ENCODE measurements around the gene ALKBH4.

The ALKBH4 gene

GRCh38 chr7:102412548-102412947, 52.1 kb downstream of the ALKBH4 start:
- Histone ChIP-seq H3K4me3 (ENCODE audit: low read depth in 1 of 2, low read length in 2 of 2) (no peak overlapping the region), H3K4me1 (ENCODE audit: insufficient read depth, low read length) (no peaks in the 10 kb centered on the region), H3K27me3 (ENCODE audit: insufficient read depth, low read length, poor library complexity) (no peaks in the 10 kb centered on the region), H3K9ac (ENCODE audit: low read depth, low read length) (no peak overlapping the region), H3K4me2 (ENCODE audit: insufficient read depth, low read length) (no peak overlapping the region), H3K27ac (ENCODE audit: low read length) (no peak overlapping the region), H2AFZ (ENCODE audit: low read depth, low read length) (no peak overlapping the region), H3K9me3 (ENCODE audit: insufficient read depth, low read length, severe bottlenecking) (no peaks in the 10 kb centered on the region), H3K36me3 (ENCODE audit: insufficient read depth, low read length) (peaks cover 94% of the 10 kb centered on the region), H3K79me2 (ENCODE audit: insufficient read depth, low read length) (peaks cover 14% of the 10 kb centered on the region; the same call in 1 of the 2 replicates), H4K20me1 (ENCODE audit: insufficient read depth, low read length) (peaks cover 6% of the 10 kb centered on the region; the same call in 1 of the 2 replicates)
- no peak for TF ChIP-seq EZH2 (IDR thresholded peaks at IDR 0.05; ENCODE audit: borderline replicate concordance, low read depth, low read length, severe bottlenecking)
- TF ChIP-seq, protein P1, sequence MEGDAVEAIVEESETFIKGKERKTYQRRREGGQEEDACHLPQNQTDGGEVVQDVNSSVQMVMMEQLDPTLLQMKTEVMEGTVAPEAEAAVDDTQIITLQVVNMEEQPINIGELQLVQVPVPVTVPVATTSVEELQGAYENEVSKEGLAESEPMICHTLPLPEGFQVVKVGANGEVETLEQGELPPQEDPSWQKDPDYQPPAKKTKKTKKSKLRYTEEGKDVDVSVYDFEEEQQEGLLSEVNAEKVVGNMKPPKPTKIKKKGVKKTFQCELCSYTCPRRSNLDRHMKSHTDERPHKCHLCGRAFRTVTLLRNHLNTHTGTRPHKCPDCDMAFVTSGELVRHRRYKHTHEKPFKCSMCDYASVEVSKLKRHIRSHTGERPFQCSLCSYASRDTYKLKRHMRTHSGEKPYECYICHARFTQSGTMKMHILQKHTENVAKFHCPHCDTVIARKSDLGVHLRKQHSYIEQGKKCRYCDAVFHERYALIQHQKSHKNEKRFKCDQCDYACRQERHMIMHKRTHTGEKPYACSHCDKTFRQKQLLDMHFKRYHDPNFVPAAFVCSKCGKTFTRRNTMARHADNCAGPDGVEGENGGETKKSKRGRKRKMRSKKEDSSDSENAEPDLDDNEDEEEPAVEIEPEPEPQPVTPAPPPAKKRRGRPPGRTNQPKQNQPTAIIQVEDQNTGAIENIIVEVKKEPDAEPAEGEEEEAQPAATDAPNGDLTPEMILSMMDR (IDR thresholded peaks at IDR 0.05; ENCODE audit: borderline replicate concordance, extremely low read depth, low read length, poor library complexity, severe bottlenecking) = peak; percentile 38
- DNase-seq (no peak), ATAC-seq (ENCODE audit: insufficient read depth, low read depth) (no peak)

- H3K79me2 ChIP-seq (ENCODE audit: insufficient read depth, low read length) = peaks cover 11% of the 10 kb centered on the region; the same call in 1 of the 2 replicates
These were observed 53.7 kb downstream of the ALKBH4 start for GRCh38 chr7:102410918-102411317.

DNA sequence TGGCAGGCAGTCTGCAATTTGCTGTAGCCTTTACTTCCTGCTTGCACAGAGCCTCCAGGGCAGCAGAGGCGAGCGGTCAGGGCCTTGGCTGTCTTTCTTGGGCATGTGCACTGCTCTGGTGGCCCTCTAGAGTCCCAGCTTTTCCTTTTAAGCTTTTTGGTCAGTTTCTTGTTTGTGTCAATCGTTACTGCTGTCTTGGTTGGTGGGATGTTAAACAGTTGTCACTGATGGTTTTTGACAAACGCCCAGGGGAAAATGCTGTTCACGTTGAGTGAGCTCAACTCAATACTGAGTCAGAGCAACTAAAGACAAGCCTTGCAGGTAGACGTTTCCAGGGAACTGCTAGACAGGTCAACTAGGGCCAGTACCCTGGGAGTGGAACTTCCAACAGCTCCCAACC, 54.5 kb downstream of the ALKBH4 start:
- ATAC-seq (ENCODE audit: insufficient read depth, low read depth) (no peak), DNase-seq (no peak)
- Histone ChIP-seq H4K20me1 (ENCODE audit: insufficient read depth, low read length) (peaks cover 4% of the 10 kb centered on the region; the same call in 1 of the 2 replicates), H3K27me3 (ENCODE audit: insufficient read depth, low read length, poor library complexity) (no peaks in the 10 kb centered on the region), H3K36me3 (ENCODE audit: insufficient read depth, low read length) (peaks cover 97% of the 10 kb centered on the region), H3K9me3 (ENCODE audit: insufficient read depth, low read length, severe bottlenecking) (no peaks in the 10 kb centered on the region), H3K4me1 (ENCODE audit: insufficient read depth, low read length) (no peaks in the 10 kb centered on the region), H3K79me2 (ENCODE audit: insufficient read depth, low read length) (peaks cover 11% of the 10 kb centered on the region; the same call in 1 of the 2 replicates), H3K4me3 (ENCODE audit: low read depth in 1 of 2, low read length in 2 of 2) (no peak overlapping the region), H3K9ac (ENCODE audit: low read depth, low read length) (no peak overlapping the region), H3K27ac (ENCODE audit: low read length) (no peak overlapping the region), H3K4me2 (ENCODE audit: insufficient read depth, low read length) (no peak overlapping the region), H2AFZ (ENCODE audit: low read depth, low read length) (no peak overlapping the region)
- TF ChIP-seq EZH2 (IDR thresholded peaks at IDR 0.05; ENCODE audit: borderline replicate concordance, low read depth, low read length, severe bottlenecking) = no peak
- TF ChIP-seq, protein P1 (IDR thresholded peaks at IDR 0.05; ENCODE audit: borderline replicate concordance, extremely low read depth, low read length, poor library complexity, severe bottlenecking) = no peak

More at GRCh38 chr7:102410918-102411317, 53.7 kb downstream of the ALKBH4 start:
- no peak overlapping the region for H3K4me3 ChIP-seq (ENCODE audit: low read depth in 1 of 2, low read length in 2 of 2)
- H4K20me1 ChIP-seq (ENCODE audit: insufficient read depth, low read length) = peaks cover 4% of the 10 kb centered on the region; the same call in 1 of the 2 replicates
- no peak for ATAC-seq (ENCODE audit: insufficient read depth, low read depth)
- H3K27ac ChIP-seq (ENCODE audit: low read length) = no peak overlapping the region
- no peak for DNase-seq
- no peak for TF ChIP-seq EZH2 (IDR thresholded peaks at IDR 0.05; ENCODE audit: borderline replicate concordance, low read depth, low read length, severe bottlenecking)
- TF ChIP-seq, protein P1 (IDR thresholded peaks at IDR 0.05; ENCODE audit: borderline replicate concordance, extremely low read depth, low read length, poor library complexity, severe bottlenecking) = no peak
- H2AFZ ChIP-seq (ENCODE audit: low read depth, low read length) = no peak overlapping the region
- no peaks in the 10 kb centered on the region for H3K27me3 ChIP-seq (ENCODE audit: insufficient read depth, low read length, poor library complexity)
- no peak overlapping the region for H3K9ac ChIP-seq (ENCODE audit: low read depth, low read length)
- H3K9me3 ChIP-seq (ENCODE audit: insufficient read depth, low read length, severe bottlenecking) = no peaks in the 10 kb centered on the region
- H3K4me1 ChIP-seq (ENCODE audit: insufficient read depth, low read length) = no peaks in the 10 kb centered on the region
- H3K36me3 ChIP-seq (ENCODE audit: insufficient read depth, low read length) = peaks cover 96% of the 10 kb centered on the region
- H3K4me2 ChIP-seq (ENCODE audit: insufficient read depth, low read length) = no peak overlapping the region

Data from DND-41 (cell line).